ENCODE measurements around the gene CACNA1G. TPM values are rescaled to one million over a fixed set of nuclear protein-coding genes. Genes with fewer than 3 reads are reported as not detected.
A peak's percentile ranks its signal among the peaks of the same experiment; 100 is the strongest.

CACNA1G gene
- total and polyA plus RNA-seq, 9 of the 15 experiments (the other 6 are each of a cell fraction or from before 2014, with no cell fraction given) = 0.01 TPM; not detected in 8

DNA sequence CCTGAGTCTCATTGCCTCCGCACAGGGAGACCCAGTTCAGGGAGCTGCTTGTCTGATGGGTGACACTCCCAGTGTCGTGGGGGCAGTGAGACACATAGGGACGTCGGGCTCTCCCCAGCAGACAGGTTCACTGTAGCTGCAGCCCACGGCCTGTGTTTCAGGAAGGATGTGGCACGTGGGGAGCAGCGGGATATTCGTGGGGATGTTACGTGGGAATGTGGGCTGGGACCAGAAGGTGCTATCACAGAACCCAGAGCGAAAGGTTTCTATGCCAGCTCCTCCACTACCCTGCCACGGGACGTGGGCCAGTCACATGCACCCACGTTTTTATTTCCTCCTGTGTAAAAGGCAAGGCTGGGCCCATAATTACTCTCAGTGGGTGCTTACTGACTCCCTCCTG lies 16.3 kb downstream of the CACNA1G start:
- no peak overlapping the region for H3K4me2 ChIP-seq (ENCODE audit: insufficient read depth, low read length)
- FAIRE-seq (no peak), ATAC-seq (no peak), DNase-seq (ENCODE audit: extremely low read depth in 1 of 4, low spot score in 3 of 4) (no peak)
- H3K27me3 ChIP-seq (ENCODE audit: control insufficient read depth in 2 of 2, insufficient read depth in 2 of 2, low read length in 2 of 2) = peaks cover 15 to 82% of the 10 kb centered on the region in 2 experiments; a peak in 4 of 5 replicates
- H3K4me1 ChIP-seq (replicated peaks in 1 of 2; ENCODE audit: control insufficient read depth in 2 of 2, insufficient read depth in 2 of 2, low read length in 2 of 2) = peaks cover 14 to 29% of the 10 kb centered on the region in 2 experiments; a peak in 4 of 5 replicates
- intact Hi-C loops (cut with micrococcal nuclease) (no loop called here), in situ Hi-C loops (cut with MboI) (no loop called here)
- no peak for TF ChIP-seq SIN3A (IDR thresholded peaks at IDR 0.05; ENCODE audit: borderline replicate concordance in 2 of 2, control insufficient read depth in 1 of 2, low read depth in 2 of 2, low read length in 2 of 2)
- no peak for TF ChIP-seq FOXK1 (CRISPR knock-in tag; IDR thresholded peaks at IDR 0.05; ENCODE audit: borderline replicate concordance)
- no peak for TF ChIP-seq PPARD (CRISPR knock-in tag; IDR thresholded peaks at IDR 0.05)
- no peak for TF ChIP-seq ZFP30 (CRISPR knock-in tag; IDR thresholded peaks at IDR 0.05; ENCODE audit: borderline replicate concordance)
- TF ChIP-seq SNIP1 (IDR thresholded peaks at IDR 0.05; ENCODE audit: low read depth) = no peak
- no peaks in the 10 kb centered on the region for H3K79me2 ChIP-seq (ENCODE audit: control insufficient read depth, insufficient read depth, low read length)
- no peak overlapping the region for H3K9ac ChIP-seq (ENCODE audit: insufficient read depth in 1 of 2, low read depth in 2 of 2, low read length in 2 of 2)
- no peak overlapping the region for H2AFZ ChIP-seq (ENCODE audit: low read depth, low read length)
- H3K36me3 ChIP-seq (ENCODE audit: control insufficient read depth, insufficient read depth, low read length) = no peaks in the 10 kb centered on the region
- no peaks in the 10 kb centered on the region; the same call in 1 of the 2 replicates for H3K9me3 ChIP-seq (replicated peaks; ENCODE audit: control insufficient read depth, insufficient read depth, low read depth, low read length)
- H3K4me3 ChIP-seq = no peak overlapping the region
- ChIA-PET CTCF (ENCODE audit: low intra/inter-chr PET ratio) (no interaction called here), POLR2A (interaction anchor here (0.6 to 1.1 kb wide), 3 partner anchors 9 to 11 kb away, joined by 3 to 6 read pairs (median 4); no protein-coding TSS in a partner anchor)
- no peaks in the 10 kb centered on the region for H3K9me1 ChIP-seq (ENCODE audit: control insufficient read depth, insufficient read depth, low read length)
- no peak overlapping the region for H3K27ac ChIP-seq (ENCODE audit: extremely low read depth, low read depth, low read length)
- H4K20me1 ChIP-seq (replicated peaks; ENCODE audit: control insufficient read depth, insufficient read depth, low read length) = peaks cover 16% of the 10 kb centered on the region; the same call in 1 of the 2 replicates
- WGBS (ENCODE audit: insufficient coverage, low coverage, missing lambda C conversion rate) = 0% methylated on average over 9 of the region's 13 CpGs
- no TSS peak for BruUV-seq (replicated peaks)

GRCh38 chr17:50577451-50577954 lies 17.0 kb downstream of the CACNA1G start:
- CTCF ChIA-PET (ENCODE audit: low intra/inter-chr PET ratio) = no interaction called here

More at GRCh38 chr17:50577451-50577954, 17.0 kb downstream of the CACNA1G start:
- TF ChIP-seq MAX (CRISPR knock-in tag; IDR thresholded peaks at IDR 0.05) (0 out of 2 replicates have a peak, but pooled peaks have one; percentile 32), MEF2D (tag; conservative IDR thresholded peaks at IDR 0.05; ENCODE audit: low read depth) (no peak), EGR1 (conservative IDR thresholded peaks at IDR 0.05) (peak; percentile 40), KDM1A (IDR thresholded peaks at IDR 0.05) (peak in 1 of 2 experiments; percentile 83; a peak in 2 of 4 replicates), BHLHE40 (IDR thresholded peaks at IDR 0.05; ENCODE audit: low read length) (peak; percentile 88), MNT (conservative IDR thresholded peaks at IDR 0.05) (peak in 1 of 2 experiments; percentile 68; a peak in 2 of 4 replicates)
- WGBS (ENCODE audit: insufficient coverage, low coverage, missing lambda C conversion rate) = 12% methylated on average over 13 of the region's 13 CpGs
- Histone ChIP-seq H3K4me3 (no peak overlapping the region), H3K9me3 (replicated peaks; ENCODE audit: control insufficient read depth, insufficient read depth, low read depth, low read length) (no peaks in the 10 kb centered on the region; the same call in 1 of the 2 replicates), H3K36me3 (ENCODE audit: control insufficient read depth, insufficient read depth, low read length) (no peaks in the 10 kb centered on the region), H3K9ac (ENCODE audit: insufficient read depth in 1 of 2, low read depth in 2 of 2, low read length in 2 of 2) (no peak overlapping the region), H3K79me2 (ENCODE audit: control insufficient read depth, insufficient read depth, low read length) (no peaks in the 10 kb centered on the region), H3K9me1 (ENCODE audit: control insufficient read depth, insufficient read depth, low read length) (no peaks in the 10 kb centered on the region), H4K20me1 (replicated peaks; ENCODE audit: control insufficient read depth, insufficient read depth, low read length) (peaks cover 16% of the 10 kb centered on the region; the same call in 1 of the 2 replicates), H3K4me1 (replicated peaks in 1 of 2; ENCODE audit: control insufficient read depth in 2 of 2, insufficient read depth in 2 of 2, low read length in 2 of 2) (peaks cover 14 to 27% of the 10 kb centered on the region in 2 experiments; a peak in 4 of 5 replicates), H3K4me2 (ENCODE audit: insufficient read depth, low read length) (no peak overlapping the region), H3K27ac (ENCODE audit: extremely low read depth, low read depth, low read length) (no peak overlapping the region), H3K27me3 (ENCODE audit: control insufficient read depth in 2 of 2, insufficient read depth in 2 of 2, low read length in 2 of 2) (peaks cover 13 to 83% of the 10 kb centered on the region in 2 experiments; a peak in 4 of 5 replicates), H2AFZ (ENCODE audit: low read depth, low read length) (no peak overlapping the region)
- intact Hi-C loops (cut with micrococcal nuclease) (no loop called here), in situ Hi-C loops (cut with MboI) (no loop called here)
- POLR2A ChIA-PET = no interaction called here
- FAIRE-seq = no peak
- ATAC-seq = no peak
- DNase-seq (ENCODE audit: extremely low read depth in 1 of 4, low spot score in 3 of 4) = no peak
- BruUV-seq (replicated peaks) = no TSS peak
